Mammary epithelial cell (primary cell): ENCODE measurements around the gene CACNA2D1.

ENCODE experiments used
- CTCF ChIP-seq, 2 donors: IDR thresholded peaks in 1 of 2; conservative IDR thresholded peaks in 1 of 2; 2 replicates each; pipeline ENCODE4 v1.5.1; 2011 to 2012; ENCODE audit warnings: inconsistent platforms in 2 of 2, low read length in 2 of 2, mild to moderate bottlenecking in 2 of 2, control low read depth in 1 of 2, low read depth in 1 of 2; ENCODE audit not compliant: insufficient read depth in 1 of 2; ENCODE audit errors: extremely low read depth in 1 of 2
- EZH2 ChIP-seq: IDR thresholded peaks from 2 replicates; pipeline ENCODE4 v1.6.1; 2012; ENCODE audit warnings: low read length, inconsistent platforms, borderline replicate concordance

DNA sequence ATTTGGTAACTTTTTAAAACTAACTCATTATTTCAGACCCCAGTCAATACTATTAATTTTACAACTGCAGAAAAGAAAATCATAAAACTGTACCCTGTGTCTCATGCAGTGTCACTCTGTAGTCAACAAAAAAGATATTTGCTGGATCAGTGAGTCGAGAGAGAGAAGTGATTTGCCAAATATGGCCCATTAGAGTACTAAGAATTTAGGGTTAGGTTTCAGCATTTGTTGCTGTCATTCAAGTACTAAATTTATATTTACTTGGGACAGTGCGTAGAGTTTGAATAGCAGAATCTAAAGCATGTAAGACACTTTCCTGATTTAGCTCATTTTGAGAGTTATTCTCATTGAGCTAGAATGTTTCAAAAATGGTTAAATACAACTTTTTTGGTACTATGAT lies 38.9 kb downstream of the CACNA2D1 start:
- no peak for TF ChIP-seq EZH2
- no peak for TF ChIP-seq CTCF (conservative IDR thresholded peaks at IDR 0.05 in 1 of 2, IDR thresholded peaks at IDR 0.05 in 1 of 2; ENCODE audit: extremely low read depth in 1 of 2, insufficient read depth in 1 of 2, low read depth in 1 of 2, low read length in 2 of 2)
